ENCODE measurements around the gene GJD2. TPM values are rescaled to one million over a fixed set of nuclear protein-coding genes. Genes with fewer than 3 reads are reported as not detected.
A peak's percentile ranks its signal among the peaks of the same experiment; 100 is the strongest.

GJD2 gene
- total and polyA plus RNA-seq, 3 donors from 2014 or later, result 0.11 to 0.16 TPM; not detected in 1

DNA sequence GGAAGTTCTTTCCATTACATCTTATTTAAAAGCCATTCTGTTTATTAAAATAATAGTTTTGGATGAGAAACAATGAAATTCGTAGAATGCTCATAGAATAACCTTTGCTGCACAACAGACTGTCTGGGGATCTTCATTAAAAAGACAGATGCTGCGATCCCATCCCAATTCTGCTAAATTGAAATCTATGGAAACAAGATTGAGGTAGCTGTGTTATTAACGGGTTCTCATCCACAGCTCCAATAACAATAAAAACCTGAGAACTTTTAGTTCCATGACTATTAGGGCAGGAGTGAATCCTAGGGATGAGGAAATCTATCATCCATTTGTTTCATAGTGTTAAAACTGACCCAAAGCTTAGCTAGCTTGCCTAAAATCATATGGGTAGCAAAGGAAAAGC is 2.5 kb upstream of the GJD2 start:
- intact Hi-C loops (cut with DNase I; ENCODE audit: low total_unique reads), result no loop called here

DNA sequence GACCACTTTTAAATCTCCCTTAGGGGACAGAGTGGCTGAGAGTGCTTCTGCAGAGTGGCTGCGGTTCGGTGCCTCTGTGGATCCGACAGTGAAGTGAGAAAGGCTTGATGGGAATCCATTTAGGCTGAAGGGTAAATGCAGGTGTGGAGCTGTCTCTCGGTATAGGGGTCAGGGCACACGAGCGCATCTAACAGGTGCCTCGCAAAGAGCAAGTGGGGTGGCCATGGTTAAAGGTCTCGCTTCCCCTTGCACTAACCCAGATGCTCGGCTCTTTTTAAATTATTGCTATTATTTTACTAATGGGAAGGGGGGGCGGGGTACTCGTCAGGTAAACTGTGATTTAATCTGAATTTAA is 598 bp upstream of the GJD2 start:
- no peaks in the 10 kb centered on the region for H3K9me3 ChIP-seq
- no peaks in the 10 kb centered on the region for H3K4me1 ChIP-seq
- H3K4me3 ChIP-seq, result peak overlapping the region in 1 of 2 donors; percentile 49
- TF ChIP-seq POLR2A (IDR thresholded peaks at IDR 0.05), result no peak
- TF ChIP-seq CTCF (IDR thresholded peaks at IDR 0.05), result no peak
- no peaks in the 10 kb centered on the region for H3K27me3 ChIP-seq
- no peaks in the 10 kb centered on the region for H3K36me3 ChIP-seq (ENCODE audit: low read depth, missing control alignments)
- intact Hi-C loops (cut with DNase I; ENCODE audit: low total_unique reads), result no loop called here
- no peak overlapping the region for H3K27ac ChIP-seq
- DNase-seq, result no peak
- 0 to 5% methylated on average over 11 of the region's 11 CpGs for WGBS, 2 donors

More for the DNA sequence above, 2.5 kb upstream of the GJD2 start:
- Histone ChIP-seq H3K9me3 (no peaks in the 10 kb centered on the region), H3K4me3 (no peak overlapping the region), H3K27me3 (no peaks in the 10 kb centered on the region), H3K27ac (no peak overlapping the region), H3K36me3 (ENCODE audit: low read depth, missing control alignments) (no peaks in the 10 kb centered on the region), H3K4me1 (no peaks in the 10 kb centered on the region)
- WGBS, 2 donors, result 77 to 84% methylated on average over 3 of the region's 3 CpGs
- TF ChIP-seq CTCF (IDR thresholded peaks at IDR 0.05), result no peak
- TF ChIP-seq POLR2A (IDR thresholded peaks at IDR 0.05), result no peak
- no peak for DNase-seq

- 4% methylated on average over 17 to 27 of the region's 27 CpGs for WGBS, 2 donors
- Histone ChIP-seq H3K4me3 (peak overlapping the region in 1 of 2 donors; percentile 25), H3K36me3 (ENCODE audit: low read depth, missing control alignments) (no peaks in the 10 kb centered on the region), H3K27me3 (no peaks in the 10 kb centered on the region), H3K4me1 (no peaks in the 10 kb centered on the region), H3K9me3 (no peaks in the 10 kb centered on the region), H3K27ac (no peak overlapping the region)
- TF ChIP-seq POLR2A (IDR thresholded peaks at IDR 0.05) (no peak), CTCF (IDR thresholded peaks at IDR 0.05) (no peak)
- intact Hi-C loops (cut with DNase I; ENCODE audit: low total_unique reads), result no loop called here
- no peak for DNase-seq
These were observed 612 bp downstream of the GJD2 start for GRCh38 chr15:34754171-34754601.

DNA sequence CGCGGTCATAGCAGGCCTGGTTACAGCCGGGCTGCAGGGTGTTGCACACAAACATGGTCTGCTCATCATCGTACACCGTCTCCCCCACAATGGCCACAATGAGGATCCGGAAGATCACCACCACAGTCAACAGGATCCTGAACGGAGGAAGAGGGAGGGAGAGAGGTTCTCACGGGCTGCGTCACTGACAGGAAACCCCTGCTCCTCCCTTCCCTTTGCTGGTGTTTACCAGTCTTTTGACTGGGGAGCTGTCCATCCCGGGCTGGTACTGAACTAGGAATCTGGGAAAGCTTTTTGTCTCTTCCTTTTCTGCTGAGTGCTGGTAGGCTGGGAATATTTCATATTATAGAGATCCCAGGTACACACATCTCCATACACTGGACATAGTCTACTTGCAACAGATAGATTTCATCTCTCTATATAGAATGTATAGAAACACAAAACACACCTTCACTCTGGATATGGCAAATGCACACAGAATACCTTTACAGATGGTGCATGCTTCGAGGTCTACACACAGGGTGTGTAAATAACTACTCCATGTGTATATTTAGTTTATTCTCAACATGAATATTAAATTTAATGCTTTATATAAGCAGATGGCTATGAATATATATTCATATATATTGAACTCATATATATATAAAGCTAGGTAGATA is 1.4 kb downstream of the GJD2 start:
- TF ChIP-seq POLR2A (IDR thresholded peaks at IDR 0.05) (no peak), CTCF (IDR thresholded peaks at IDR 0.05) (no peak)
- peak; percentile 50 for DNase-seq
- H3K27me3 ChIP-seq, result no peaks in the 10 kb centered on the region

DNA sequence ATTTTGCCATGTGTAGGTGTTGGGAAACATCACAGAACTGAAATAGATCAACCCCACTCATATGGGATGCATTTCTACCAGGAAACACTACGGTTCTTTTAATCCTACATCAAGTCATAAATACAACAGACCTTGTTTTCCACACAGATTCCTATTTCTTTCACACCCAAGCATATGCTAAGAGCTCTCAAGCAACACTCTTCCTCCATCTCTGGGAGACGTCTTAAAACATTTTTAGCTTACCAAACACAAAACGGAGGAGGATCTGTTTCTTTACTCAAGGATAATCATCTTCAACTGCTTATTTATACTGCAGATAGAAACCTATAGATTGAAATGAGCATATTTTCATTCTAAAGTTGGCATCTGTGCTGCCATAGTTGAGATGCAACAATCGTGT is 5.1 kb downstream of the GJD2 start:
- Histone ChIP-seq H3K4me1 (no peaks in the 10 kb centered on the region), H3K27ac (no peak overlapping the region), H3K9me3 (no peaks in the 10 kb centered on the region), H3K36me3 (ENCODE audit: low read depth, missing control alignments) (no peaks in the 10 kb centered on the region), H3K27me3 (no peaks in the 10 kb centered on the region), H3K4me3 (no peak overlapping the region)
- intact Hi-C loops (cut with DNase I; ENCODE audit: low total_unique reads), result no loop called here
- 66 to 71% methylated on average over 4 of the region's 4 CpGs for WGBS, 2 donors
- no peak for DNase-seq
- TF ChIP-seq CTCF (IDR thresholded peaks at IDR 0.05) (no peak), POLR2A (IDR thresholded peaks at IDR 0.05) (no peak)

More for the DNA sequence above, 1.4 kb downstream of the GJD2 start:
- H3K27ac ChIP-seq, result no peak overlapping the region
- intact Hi-C loops (cut with DNase I; ENCODE audit: low total_unique reads), result no loop called here
- WGBS, 2 donors, result 17 to 27% methylated on average over 9 to 11 of the region's 11 CpGs
- H3K9me3 ChIP-seq, result no peaks in the 10 kb centered on the region
- no peaks in the 10 kb centered on the region for H3K4me1 ChIP-seq
- H3K36me3 ChIP-seq (ENCODE audit: low read depth, missing control alignments), result no peaks in the 10 kb centered on the region
- H3K4me3 ChIP-seq, result no peak overlapping the region
